NCI-H2227 (cell line): Measurements from ENCODE around the gene ICE1.
"Not testable (repeated sequence)": the region's sequence is repeated elsewhere in the genome, so short reads cannot be mapped to it uniquely, and the experiment has no call there.

Source experiments
- DNase-seq: peaks from one replicate; lab custom pipeline; 2025; ENCODE audit not compliant: unreplicated experiment; lab: John Stamatoyannopoulos, UW

The ICE1 gene

GRCh38 chr5:5436203-5436760 is 13.8 kb downstream of the ICE1 start:
- DNase-seq, result no peak

DNA sequence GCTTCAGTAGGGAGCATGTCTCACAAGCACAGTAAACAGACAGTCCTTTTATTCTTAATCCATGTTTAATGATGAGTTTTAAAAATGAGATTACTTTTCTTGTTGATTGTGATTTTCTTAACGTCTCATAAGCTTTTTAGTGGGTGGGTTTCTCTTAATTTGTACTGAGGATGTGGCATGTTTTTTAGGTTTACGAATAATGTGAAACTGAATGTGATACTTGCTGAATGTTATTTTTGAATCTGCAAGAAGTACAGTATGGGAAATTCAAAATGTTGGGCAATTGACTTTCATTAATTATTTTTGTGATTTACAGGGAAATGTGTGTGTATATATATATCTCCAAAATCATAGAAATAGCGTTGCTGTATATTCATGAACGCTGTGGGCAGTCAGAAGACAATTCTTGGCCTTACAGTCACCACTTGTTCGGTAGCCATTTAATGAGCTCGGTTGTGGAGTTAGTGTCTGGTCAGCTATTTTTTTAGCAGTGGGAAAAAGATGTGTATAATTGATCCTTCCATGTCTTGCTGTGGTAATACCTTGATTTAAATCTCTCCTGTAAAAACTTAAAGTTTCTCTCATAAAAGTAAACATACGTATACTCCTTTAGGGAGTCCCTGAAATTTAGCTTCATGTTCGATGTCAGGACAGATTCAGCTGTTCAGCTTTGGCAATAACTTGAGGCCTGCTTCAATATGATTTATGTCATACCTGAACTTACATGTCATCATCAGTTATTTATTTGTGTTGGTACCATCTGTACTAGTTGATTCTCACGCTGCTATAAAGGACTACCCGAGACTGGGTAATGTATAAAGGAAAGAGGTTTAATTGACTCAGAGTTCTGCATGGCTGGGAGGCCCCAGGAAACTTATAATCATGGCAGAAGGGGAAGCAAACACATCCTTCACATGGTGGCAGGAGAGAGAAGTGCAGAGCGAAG is 15.0 kb downstream of the ICE1 start:
- no peak for DNase-seq

DNA sequence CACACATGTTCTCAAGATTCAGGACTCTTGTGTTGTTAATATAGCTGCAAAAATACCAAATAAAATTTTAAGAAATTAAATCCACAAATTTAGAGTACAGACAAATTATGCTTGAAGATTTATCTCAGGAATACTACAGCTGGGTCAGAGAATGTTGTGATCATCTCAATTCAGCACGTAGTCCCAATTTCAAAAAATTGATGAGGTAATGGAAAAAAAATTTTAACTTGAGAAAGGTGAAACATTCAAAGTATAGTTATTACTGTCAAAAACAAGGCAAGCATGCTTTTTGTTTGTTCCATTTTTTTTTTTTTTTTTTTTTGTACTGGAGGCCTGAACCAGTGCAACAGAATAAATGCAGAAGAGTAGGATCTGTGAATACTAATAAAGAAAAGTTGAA is 29.4 kb downstream of the ICE1 start:
- DNase-seq, result no peak

GRCh38 chr5:5453131-5453530 is 30.7 kb downstream of the ICE1 start:
- DNase-seq, result no peak

DNA sequence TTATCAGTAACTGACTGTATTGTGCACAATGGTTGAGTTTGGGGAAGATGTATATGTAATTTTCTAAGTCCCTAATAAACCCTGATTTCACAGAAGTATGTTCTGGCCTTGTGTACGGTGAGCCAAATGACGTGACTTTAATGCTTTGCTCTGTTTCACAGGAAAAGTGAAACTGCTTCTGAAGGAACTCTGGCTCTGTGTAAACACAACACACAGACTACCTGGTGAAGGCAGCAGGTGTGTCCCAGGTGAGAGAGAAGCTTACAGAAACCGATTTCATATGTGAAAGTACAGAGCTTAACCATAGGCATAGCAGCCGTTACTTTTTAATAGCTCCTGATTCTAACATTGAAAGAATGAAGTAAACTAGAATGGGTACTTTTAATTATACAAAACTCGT is 31.9 kb downstream of the ICE1 start:
- no peak for DNase-seq

DNA sequence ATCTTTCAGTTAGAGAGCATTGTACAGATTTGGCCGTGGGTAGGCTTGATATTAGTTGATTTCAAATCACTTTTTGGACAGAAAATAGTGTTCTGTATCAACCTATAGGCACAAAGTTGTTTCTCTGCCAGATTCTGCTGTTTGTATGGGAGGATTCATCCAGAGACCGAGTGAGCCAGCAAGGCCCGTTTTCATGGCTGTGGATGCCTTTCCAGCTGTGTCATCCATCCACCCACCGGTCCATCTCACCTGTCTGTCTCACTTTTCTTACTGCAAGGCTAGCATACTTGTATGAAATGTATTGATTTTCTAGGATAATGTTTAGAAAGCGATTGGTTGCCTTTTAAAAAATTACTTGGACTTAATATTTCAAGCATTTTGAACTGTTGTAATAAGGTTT is 34.4 kb downstream of the ICE1 start:
- DNase-seq, result no peak

GRCh38 chr5:5460311-5460710 is 37.8 kb downstream of the ICE1 start:
- no peak for DNase-seq

DNA sequence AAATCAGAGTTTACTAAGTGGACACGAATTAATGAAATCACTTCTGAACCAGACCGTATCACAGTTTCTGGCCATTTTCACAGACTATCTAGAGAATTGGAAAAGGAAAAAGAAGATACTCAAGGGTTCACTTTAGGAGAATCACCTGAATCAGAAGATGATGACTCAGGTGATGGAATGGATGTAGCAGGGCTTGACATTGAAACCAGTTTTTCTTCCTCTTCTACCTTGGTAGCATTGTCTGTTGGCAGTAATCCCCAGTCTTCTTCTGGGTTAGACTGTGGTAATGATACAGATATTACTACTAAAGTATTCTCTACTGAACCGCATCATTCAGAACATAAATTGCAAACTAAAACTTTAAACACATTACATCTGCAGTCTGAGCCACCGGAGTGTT is 38.5 kb downstream of the ICE1 start:
- DNase-seq, result no peak

GRCh38 chr5:5464036-5464715 is 41.7 kb downstream of the ICE1 start:
- DNase-seq, result no peak

DNA sequence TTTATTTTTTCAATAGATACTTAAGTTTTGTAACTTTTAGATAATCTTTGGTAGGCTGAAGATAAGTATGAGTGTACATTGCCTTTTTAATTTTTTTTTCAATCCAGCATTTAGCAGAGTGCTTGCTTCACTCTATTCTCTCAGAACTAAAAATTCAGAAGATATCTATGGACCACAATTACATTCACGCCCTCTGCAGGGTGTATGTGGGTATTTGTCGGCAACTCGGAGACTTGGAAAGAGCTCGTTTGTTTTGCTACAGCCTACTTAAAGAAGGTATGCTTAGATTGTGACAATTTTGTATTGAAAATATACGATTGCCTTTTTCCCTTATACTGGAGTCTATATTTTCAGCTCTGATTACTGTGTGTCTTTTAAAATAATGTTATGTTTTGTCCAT is 43.8 kb downstream of the ICE1 start:
- no peak for DNase-seq

- DNase-seq, result no peak
These were observed 45.3 kb downstream of the ICE1 start for GRCh38 chr5:5467737-5468136.

- no peak for DNase-seq
These were observed 48.5 kb downstream of the ICE1 start for GRCh38 chr5:5470933-5471332.

- DNase-seq, result no peak
These were observed 50.7 kb downstream of the ICE1 start for GRCh38 chr5:5473226-5473625.

DNA sequence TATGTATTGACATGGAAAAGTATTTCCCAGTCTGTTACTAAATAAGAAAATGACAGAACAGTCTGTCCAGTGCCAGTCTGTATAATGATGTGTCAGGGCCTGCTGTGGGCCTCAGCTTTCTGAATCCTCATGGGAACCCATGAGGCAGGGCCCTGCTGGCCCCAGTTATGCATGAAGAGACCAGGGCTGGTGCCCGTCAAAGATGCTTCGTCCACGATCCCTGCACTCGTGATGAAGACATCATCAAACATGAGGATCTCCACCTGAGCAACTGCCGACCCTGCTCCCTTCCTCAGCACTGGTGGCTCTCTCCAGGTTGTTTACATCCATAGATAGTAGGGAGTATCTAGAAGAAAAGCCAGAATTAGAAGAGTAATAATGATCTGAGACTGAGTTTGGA is 52.5 kb downstream of the ICE1 start:
- no peak for DNase-seq

- DNase-seq, result no peak
These were observed 53.5 kb downstream of the ICE1 start for GRCh38 chr5:5475975-5476374.

GRCh38 chr5:5479578-5479977 is 57.1 kb downstream of the ICE1 start:
- not testable (repeated sequence) for DNase-seq

DNA sequence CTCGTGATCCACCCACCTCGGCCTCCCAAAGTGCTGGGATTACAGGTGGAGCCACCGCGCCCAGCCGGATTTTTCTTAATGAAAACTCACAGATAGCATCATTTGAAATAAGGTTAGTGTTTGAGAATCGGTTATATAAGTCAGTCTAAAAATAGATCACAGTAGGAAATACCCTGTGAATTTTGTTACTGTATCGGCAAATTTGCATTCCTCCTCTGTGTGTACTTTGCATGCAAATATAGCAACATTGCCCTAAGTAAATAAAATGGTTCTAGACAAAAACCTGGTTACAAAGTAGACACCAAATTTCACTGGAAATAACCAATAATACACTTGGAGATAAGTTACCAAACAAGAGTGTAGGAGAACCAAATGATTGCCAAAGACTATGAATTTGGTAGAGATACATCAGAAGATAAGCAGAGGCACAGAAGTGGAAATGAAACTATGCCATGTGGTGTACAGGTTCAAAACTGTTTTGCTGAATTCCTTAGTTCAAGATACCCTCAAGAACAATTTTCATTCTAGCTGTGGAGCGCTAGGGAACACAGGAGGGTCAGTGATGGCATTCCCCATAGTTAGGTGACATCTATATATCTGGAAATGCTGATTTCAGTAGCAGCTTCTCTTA is 58.1 kb downstream of the ICE1 start:
- no peak for DNase-seq

- DNase-seq, result no peak
These were observed 58.7 kb downstream of the ICE1 start for GRCh38 chr5:5481206-5481605.

DNA sequence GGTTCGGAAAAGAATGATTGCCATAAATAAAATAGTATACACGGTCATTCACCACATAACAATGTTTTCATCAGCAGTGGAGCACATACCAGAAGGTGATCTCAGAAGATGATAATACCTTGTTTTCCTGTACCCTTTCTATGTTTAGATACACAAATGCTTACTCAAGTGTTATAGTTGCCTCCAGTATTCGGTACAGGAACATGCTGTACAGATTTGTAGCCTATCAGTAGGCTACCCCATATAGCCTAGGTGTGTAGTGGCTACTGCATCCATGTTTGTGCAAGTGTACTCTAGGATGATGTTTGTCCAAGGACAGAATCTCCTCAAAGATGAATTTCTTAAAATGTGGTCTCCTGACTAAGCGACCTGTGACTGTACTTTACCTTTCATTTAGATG is 59.2 kb downstream of the ICE1 start:
- DNase-seq, result no peak

GRCh38 chr5:5483350-5483749 is 60.9 kb downstream of the ICE1 start:
- DNase-seq, result no peak

- no peak for DNase-seq
These were observed 61.6 kb downstream of the ICE1 start for GRCh38 chr5:5483880-5484598.
